H9 (cell line): ENCODE measurements around the gene VWC2. TPM values are rescaled to one million over a fixed set of nuclear protein-coding genes. Genes with fewer than 3 reads are reported as not detected.

Source experiments
- DNase-seq: peaks from one replicate; pipeline ENCODE4 v3.0.0-alpha.2; 2017
- H2AFZ ChIP-seq: one replicate; pipeline ENCODE4 v1.6.1; 2013; ENCODE audit warnings: mild to moderate bottlenecking, low read length, control low read depth, moderate library complexity
- H2AK5ac ChIP-seq: 2 replicates; pipeline ENCODE4 v1.6.1; 2013; ENCODE audit warnings: low read length, control low read depth, mixed read lengths; ENCODE audit not compliant: insufficient read length
- H2BK120ac ChIP-seq: one replicate; pipeline ENCODE4 v1.6.1; 2013; ENCODE audit warnings: low read depth, mild to moderate bottlenecking, low read length, control low read depth, inconsistent platforms; ENCODE audit not compliant: poor library complexity, severe bottlenecking
- H2BK12ac ChIP-seq: 2 replicates; pipeline ENCODE4 v1.6.1; 2013; ENCODE audit warnings: low read length, control low read depth, mixed read lengths, low read depth; ENCODE audit not compliant: insufficient read length
- H2BK15ac ChIP-seq: 2 replicates; pipeline ENCODE4 v1.6.1; 2013; ENCODE audit warnings: low read depth, low read length, control low read depth
- H2BK20ac ChIP-seq: one replicate; pipeline ENCODE4 v1.6.1; 2013; ENCODE audit warnings: low read depth, mild to moderate bottlenecking, low read length, control low read depth, inconsistent platforms; ENCODE audit not compliant: poor library complexity, severe bottlenecking
- H2BK5ac ChIP-seq: 2 replicates; pipeline ENCODE4 v1.6.1; 2013; ENCODE audit warnings: low read length, control low read depth, mixed read lengths; ENCODE audit not compliant: insufficient read length
- H3K14ac ChIP-seq: 2 replicates; pipeline ENCODE4 v1.6.1; 2013; ENCODE audit warnings: low read length, control low read depth; ENCODE audit not compliant: insufficient read depth
- H3K18ac ChIP-seq: 2 replicates; pipeline ENCODE4 v1.6.1; 2013; ENCODE audit warnings: low read depth, mild to moderate bottlenecking, mixed read lengths, low read length, control low read depth; ENCODE audit not compliant: insufficient read length
- H3K23ac ChIP-seq: 2 replicates; pipeline ENCODE4 v1.6.1; 2013; ENCODE audit warnings: low read length, control low read depth, mixed read lengths, low read depth; ENCODE audit not compliant: insufficient read length
- H3K23me2 ChIP-seq: 2 replicates; pipeline ENCODE4 v1.6.1; 2013; ENCODE audit warnings: low read depth, mild to moderate bottlenecking, mixed read lengths, low read length, control low read depth; ENCODE audit not compliant: insufficient read length, poor library complexity, severe bottlenecking
- H3K27ac ChIP-seq: 2 replicates; pipeline ENCODE4 v1.5.1; 2013; ENCODE audit warnings: low read length, control low read depth, mixed read lengths, low read depth; ENCODE audit not compliant: insufficient read length
- H3K27me3 ChIP-seq: 2 replicates; pipeline ENCODE4 v1.6.1; 2013; ENCODE audit warnings: low read length, control low read depth, inconsistent platforms; ENCODE audit not compliant: insufficient read depth
- H3K4ac ChIP-seq: 2 replicates; pipeline ENCODE4 v1.6.1; 2013; ENCODE audit warnings: low read depth, mild to moderate bottlenecking, control low read depth, inconsistent platforms, low read length, moderate library complexity
- H3K4me1 ChIP-seq: 2 replicates; pipeline ENCODE4 v1.6.1; 2013; ENCODE audit warnings: low read length, control low read depth, inconsistent platforms; ENCODE audit not compliant: insufficient read depth
- H3K4me2 ChIP-seq: 2 replicates; pipeline ENCODE4 v1.6.1; 2013; ENCODE audit warnings: low read length, control low read depth, mixed read lengths; ENCODE audit not compliant: insufficient read length, insufficient read depth
- H3K56ac ChIP-seq: 2 replicates; pipeline ENCODE4 v1.6.1; 2013; ENCODE audit warnings: low read depth, mild to moderate bottlenecking, mixed read lengths, low read length, control low read depth; ENCODE audit not compliant: insufficient read length
- H3K79me1 ChIP-seq: 2 replicates; pipeline ENCODE4 v1.6.1; 2013; ENCODE audit warnings: low read depth, mild to moderate bottlenecking, moderate library complexity, low read length, control low read depth, inconsistent platforms; ENCODE audit not compliant: insufficient read depth, poor library complexity, severe bottlenecking
- H3K79me2 ChIP-seq: 2 replicates; pipeline ENCODE4 v1.6.1; 2013; ENCODE audit warnings: low read length, control low read depth, inconsistent platforms; ENCODE audit not compliant: insufficient read depth
- H3K9ac ChIP-seq: 2 replicates; pipeline ENCODE4 v1.6.1; 2013; ENCODE audit warnings: low read length, control low read depth, mixed read lengths; ENCODE audit not compliant: insufficient read length; ENCODE audit errors: extremely low read depth
- H3K9me3 ChIP-seq: one replicate; pipeline ENCODE4 v1.6.1; 2013; ENCODE audit warnings: low read depth, low read length, inconsistent platforms; ENCODE audit not compliant: control insufficient read depth
- H3T11ph ChIP-seq: one replicate; pipeline ENCODE4 v1.6.1; 2013; ENCODE audit warnings: mild to moderate bottlenecking, low read length, control low read depth, inconsistent platforms
- H4K20me1 ChIP-seq: one replicate; pipeline ENCODE4 v1.6.1; 2013; ENCODE audit not compliant: control insufficient read depth, insufficient read length, insufficient read depth
- H4K5ac ChIP-seq: 2 replicates; pipeline ENCODE4 v1.6.1; 2013; ENCODE audit warnings: low read depth, mild to moderate bottlenecking, mixed read lengths, low read length, control low read depth; ENCODE audit not compliant: insufficient read length
- H4K8ac ChIP-seq: replicated peaks from 2 replicates; pipeline ENCODE4 v1.6.1; 2013; ENCODE audit warnings: low read length, control low read depth, mixed read lengths, low read depth; ENCODE audit not compliant: insufficient read length
- H4K91ac ChIP-seq: 2 replicates; pipeline ENCODE4 v1.6.1; 2013; ENCODE audit warnings: low read depth, mild to moderate bottlenecking, moderate library complexity, mixed read lengths, low read length, control low read depth; ENCODE audit not compliant: insufficient read length
- H3K27ac Mint-ChIP-seq, 3 experiments: 2 replicates in 2 of 3; 3 replicates in 1 of 3; pipeline ENCODE4 v1.8.0; 2020 to 2021; ENCODE audit warnings: mixed read lengths in 3 of 3, mild to moderate bottlenecking in 1 of 3, moderate library complexity in 1 of 3
- H3K27me3 Mint-ChIP-seq: 2 replicates; pipeline ENCODE4 v1.8.0; 2021; ENCODE audit warnings: low read depth, mild to moderate bottlenecking, moderate library complexity, mixed read lengths
- H3K36me3 Mint-ChIP-seq, 3 experiments: 2 replicates in 2 of 3; 3 replicates in 1 of 3; pipeline ENCODE4 v1.8.0; 2020 to 2021; ENCODE audit warnings: low read depth in 3 of 3, mixed read lengths in 3 of 3; ENCODE audit not compliant: insufficient read depth in 1 of 3
- H3K4me1 Mint-ChIP-seq, 2 experiments: 2 replicates each; pipeline ENCODE4 v1.8.0; 2020; ENCODE audit warnings: mixed read lengths in 2 of 2
- H3K4me3 Mint-ChIP-seq, 2 experiments: 2 replicates in 1 of 2; 3 replicates in 1 of 2; pipeline ENCODE4 v1.8.0; 2020 to 2021; ENCODE audit warnings: mild to moderate bottlenecking in 2 of 2, mixed read lengths in 2 of 2, moderate library complexity in 1 of 2
- H3K9me3 Mint-ChIP-seq, 2 experiments: 2 replicates in 1 of 2; 3 replicates in 1 of 2; pipeline ENCODE4 v1.8.0; 2020; ENCODE audit warnings: mild to moderate bottlenecking in 2 of 2, mixed read lengths in 2 of 2, moderate library complexity in 1 of 2
- WGBS: extraction: QIAGEN DNeasy Blood & Tissue Kit; methylation state at CpG from one replicate; pipeline ENCODE4 v1.1.7; 2013; ENCODE audit warnings: missing lambda C conversion rate, low lambda C conversion rate, mixed read lengths; ENCODE audit not compliant: insufficient read length; ENCODE audit errors: extremely low coverage; 5-methylcytosine and 5-hydroxymethylcytosine counted together
- total RNA-seq: library from RNA; stranded (reverse); gene quantifications from 2 replicates; pipeline ENCODE4 v1.2.1, GENCODE V29; 2021
- TF ChIP-seq, protein P1 (sequence below): fragments of 200-600 bp; sonication (generic); conservative IDR thresholded peaks from 3 replicates; pipeline ENCODE4 v1.8.0; 2021; ENCODE audit warnings: antibody characterized with exemption, mild to moderate bottlenecking

The VWC2 gene
- total RNA-seq, 1 experiment from 2014 or later, result 0.02 TPM

DNA sequence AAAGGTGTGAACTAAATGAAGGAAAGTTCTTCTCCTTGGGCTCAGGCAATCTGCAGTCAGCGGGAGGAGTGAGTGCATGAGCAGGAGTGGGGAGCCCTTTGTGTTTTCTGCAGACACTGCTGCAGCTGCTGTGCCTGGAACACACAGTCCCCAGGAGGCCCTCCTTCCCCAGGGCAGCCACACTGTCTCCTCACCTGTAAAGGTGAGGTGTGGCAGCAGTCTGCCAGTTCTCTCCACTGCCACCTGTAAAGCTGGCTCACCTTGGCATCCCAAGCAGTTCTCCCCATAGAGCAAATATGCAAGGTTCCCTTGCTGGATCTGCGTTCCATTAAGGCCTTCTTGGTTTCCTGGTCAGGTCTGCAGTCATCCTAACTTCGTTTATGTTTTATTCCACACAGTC, 5.2 kb upstream of the VWC2 start:
- peaks cover 2 to 3% of the 10 kb centered on the region in 2 experiments; a peak in 1 of 5 replicates for H3K9me3 Mint-ChIP-seq
- H3K4me2 ChIP-seq, result no peak overlapping the region
- no peak overlapping the region for H4K5ac ChIP-seq
- no peak overlapping the region for H3K23ac ChIP-seq
- no peak overlapping the region for H3K27ac ChIP-seq
- H3K27me3 Mint-ChIP-seq, result peaks cover 60% of the 10 kb centered on the region
- no peak overlapping the region for H3K56ac ChIP-seq
- H3K79me2 ChIP-seq, result no peaks in the 10 kb centered on the region
- TF ChIP-seq, protein P1, sequence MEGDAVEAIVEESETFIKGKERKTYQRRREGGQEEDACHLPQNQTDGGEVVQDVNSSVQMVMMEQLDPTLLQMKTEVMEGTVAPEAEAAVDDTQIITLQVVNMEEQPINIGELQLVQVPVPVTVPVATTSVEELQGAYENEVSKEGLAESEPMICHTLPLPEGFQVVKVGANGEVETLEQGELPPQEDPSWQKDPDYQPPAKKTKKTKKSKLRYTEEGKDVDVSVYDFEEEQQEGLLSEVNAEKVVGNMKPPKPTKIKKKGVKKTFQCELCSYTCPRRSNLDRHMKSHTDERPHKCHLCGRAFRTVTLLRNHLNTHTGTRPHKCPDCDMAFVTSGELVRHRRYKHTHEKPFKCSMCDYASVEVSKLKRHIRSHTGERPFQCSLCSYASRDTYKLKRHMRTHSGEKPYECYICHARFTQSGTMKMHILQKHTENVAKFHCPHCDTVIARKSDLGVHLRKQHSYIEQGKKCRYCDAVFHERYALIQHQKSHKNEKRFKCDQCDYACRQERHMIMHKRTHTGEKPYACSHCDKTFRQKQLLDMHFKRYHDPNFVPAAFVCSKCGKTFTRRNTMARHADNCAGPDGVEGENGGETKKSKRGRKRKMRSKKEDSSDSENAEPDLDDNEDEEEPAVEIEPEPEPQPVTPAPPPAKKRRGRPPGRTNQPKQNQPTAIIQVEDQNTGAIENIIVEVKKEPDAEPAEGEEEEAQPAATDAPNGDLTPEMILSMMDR, result no peak
- no peak overlapping the region for H3K9ac ChIP-seq
- H2BK120ac ChIP-seq, result no peak overlapping the region
- no peaks in the 10 kb centered on the region for H3K79me1 ChIP-seq
- H2BK20ac ChIP-seq, result no peak overlapping the region
- H2BK12ac ChIP-seq, result no peak overlapping the region
- H3T11ph ChIP-seq, result no peak overlapping the region
- H2AK5ac ChIP-seq, result no peak overlapping the region
- peaks cover 0 to 8% (median 0%) of the 10 kb centered on the region in 3 experiments; a peak in 2 of 7 replicates for H3K36me3 Mint-ChIP-seq
- H3K23me2 ChIP-seq, result peaks cover 3% of the 10 kb centered on the region
- H3K9me3 ChIP-seq, result no peaks in the 10 kb centered on the region
- peaks cover 10% of the 10 kb centered on the region for H3K27me3 ChIP-seq
- H3K4me1 Mint-ChIP-seq, result peaks cover 21 to 29% of the 10 kb centered on the region in 2 experiments
- H2BK5ac ChIP-seq, result no peak overlapping the region
- H4K91ac ChIP-seq, result no peak overlapping the region
- H4K8ac ChIP-seq, result no peak overlapping the region
- no peak overlapping the region for H3K4me3 Mint-ChIP-seq
- WGBS, result no CpG with 5 or more reads among the region's 3 CpGs
- no peak overlapping the region for H2BK15ac ChIP-seq
- H2AFZ ChIP-seq, result no peak overlapping the region
- no peaks in the 10 kb centered on the region for H4K20me1 ChIP-seq
- H3K4me1 ChIP-seq, result peaks cover 3% of the 10 kb centered on the region; the same call in 1 of the 2 replicates
- H3K14ac ChIP-seq, result no peak overlapping the region
- no peak for DNase-seq
- H3K4ac ChIP-seq, result no peak overlapping the region
- no peak overlapping the region; a peak in 1 of 7 replicates for H3K27ac Mint-ChIP-seq
- no peak overlapping the region for H3K18ac ChIP-seq
